Erythroblast (primary cell): ENCODE results near the gene UGT1A6.

Source experiments
- GATA1 ChIP-seq: IDR thresholded peaks from 2 replicates; pipeline ENCODE4 v1.6.1; 2011; ENCODE audit warnings: low read depth, mild to moderate bottlenecking, control low read depth, low read length, moderate library complexity
- POLR2A ChIP-seq: IDR thresholded peaks from 2 replicates; pipeline ENCODE4 v1.6.1; 2011; ENCODE audit warnings: mild to moderate bottlenecking, low read length

GRCh38 chr2:233798335-233799086 lies 105.8 kb downstream of the UGT1A6 start:
- TF ChIP-seq POLR2A = no peak
- TF ChIP-seq GATA1 = no peak
